ENCODE results near the gene LIX1L.
"Not testable (repeated sequence)": the region's sequence is repeated elsewhere in the genome, so short reads cannot be mapped to it uniquely, and the experiment has no call there.

Gene LIX1L

DNA sequence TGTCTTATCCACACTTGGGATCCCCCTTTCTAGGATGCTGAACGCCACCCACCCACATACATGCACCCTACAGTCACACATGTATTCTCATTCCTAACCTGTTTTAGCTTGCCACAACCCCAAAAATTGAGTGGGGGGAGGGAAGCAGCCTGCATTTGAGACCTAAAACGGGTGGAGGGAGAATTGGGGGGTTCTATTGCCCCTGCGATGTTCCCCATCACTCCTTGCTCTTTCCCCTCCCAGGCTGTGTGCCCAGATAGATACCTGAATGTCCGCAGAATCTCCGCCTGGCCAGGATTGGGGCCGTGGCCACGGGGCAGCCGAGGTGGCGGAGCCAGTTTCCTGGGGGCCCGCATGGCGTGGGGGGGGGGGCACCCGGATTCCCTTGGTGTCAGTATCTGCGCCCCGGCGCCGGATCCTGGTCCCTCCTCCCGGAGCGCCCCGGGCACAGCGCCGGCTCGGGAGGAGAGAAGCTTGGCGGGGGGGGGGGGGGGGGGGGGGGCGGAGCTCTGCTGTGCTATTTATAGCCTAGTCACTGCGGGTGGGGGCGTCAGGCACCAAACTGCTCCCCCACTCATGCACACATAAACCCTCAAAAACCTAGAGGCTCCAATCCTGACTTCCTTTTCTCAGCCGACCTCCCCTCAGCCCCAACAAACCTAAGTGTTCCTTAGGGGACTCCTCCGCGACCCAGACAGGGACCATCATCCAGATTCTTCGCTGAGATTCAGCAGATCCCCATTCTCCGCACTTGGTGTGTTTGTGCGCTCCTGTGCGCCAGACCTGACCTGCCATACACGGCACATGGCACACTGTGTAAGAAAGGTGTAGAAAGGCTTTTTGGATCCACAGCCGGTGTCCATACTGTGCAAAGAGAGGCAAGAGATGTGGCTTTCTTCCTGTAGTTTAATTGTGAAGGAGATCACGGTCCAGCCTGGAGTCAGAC lies 4.6 kb upstream of the LIX1L start:
- DNase-seq = no peak

DNA sequence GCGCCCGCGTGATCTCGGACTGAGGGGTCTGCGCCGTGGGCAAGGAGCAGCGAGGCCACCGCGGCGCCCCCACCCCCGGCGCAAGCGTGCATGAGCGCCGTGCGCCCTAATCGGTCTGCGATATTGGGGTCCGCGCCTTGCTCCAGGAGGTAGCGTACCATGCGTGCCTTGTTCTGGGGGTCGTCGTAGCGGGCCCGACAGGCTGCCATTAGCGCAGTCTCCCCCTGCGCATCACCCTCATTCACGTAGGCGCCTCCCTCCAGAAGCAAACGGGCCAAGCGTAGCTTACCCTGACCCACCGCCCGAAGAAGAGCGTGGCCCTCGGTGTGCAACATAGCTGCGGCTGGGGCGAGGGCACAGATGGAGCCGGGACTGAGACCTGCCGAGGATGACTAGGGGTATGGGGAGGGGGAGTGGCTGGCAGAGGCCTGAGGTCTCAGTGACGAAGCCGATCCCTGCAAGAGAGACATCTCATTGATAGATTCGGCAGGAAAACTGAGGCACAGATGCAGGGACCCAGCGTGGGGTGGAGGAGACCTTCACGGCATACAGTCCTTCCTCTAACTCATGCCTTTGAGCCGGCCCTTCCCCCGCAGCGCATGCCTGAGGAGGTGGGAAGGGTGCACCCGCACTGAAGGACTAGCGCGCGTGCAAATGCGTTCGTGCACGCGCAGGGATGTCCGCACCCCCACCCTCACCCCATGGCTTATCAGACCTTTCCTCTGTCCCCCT lies 3.8 kb upstream of the LIX1L start:
- no peak for DNase-seq

DNA sequence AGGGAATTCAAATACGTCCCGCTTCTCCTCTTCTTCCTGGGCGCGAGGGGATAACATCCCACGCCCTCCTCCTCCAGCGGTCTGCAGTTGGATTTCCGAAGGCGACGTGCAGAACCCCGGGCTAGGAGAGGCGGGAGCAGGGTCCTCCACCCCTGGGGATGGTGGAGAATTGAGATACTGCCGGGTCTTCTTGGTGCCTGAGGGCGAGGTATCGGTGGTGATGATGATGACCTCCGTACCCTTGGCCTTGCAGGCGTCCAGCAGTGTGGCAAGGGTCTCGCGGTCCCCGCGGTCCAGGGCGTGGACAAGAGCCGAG lies 3.2 kb upstream of the LIX1L start:
- DNase-seq = no peak

- no peak for DNase-seq
Observed at GRCh38 chr1:145960468-145961108, 2.8 kb upstream of the LIX1L start.

GRCh38 chr1:145959957-145960467 lies 2.2 kb upstream of the LIX1L start:
- no peak for DNase-seq

- DNase-seq = no peak
Observed at GRCh38 chr1:145959333-145959732, 1.5 kb upstream of the LIX1L start.

GRCh38 chr1:145958734-145959133 lies 917 bp upstream of the LIX1L start:
- no peak for DNase-seq

DNA sequence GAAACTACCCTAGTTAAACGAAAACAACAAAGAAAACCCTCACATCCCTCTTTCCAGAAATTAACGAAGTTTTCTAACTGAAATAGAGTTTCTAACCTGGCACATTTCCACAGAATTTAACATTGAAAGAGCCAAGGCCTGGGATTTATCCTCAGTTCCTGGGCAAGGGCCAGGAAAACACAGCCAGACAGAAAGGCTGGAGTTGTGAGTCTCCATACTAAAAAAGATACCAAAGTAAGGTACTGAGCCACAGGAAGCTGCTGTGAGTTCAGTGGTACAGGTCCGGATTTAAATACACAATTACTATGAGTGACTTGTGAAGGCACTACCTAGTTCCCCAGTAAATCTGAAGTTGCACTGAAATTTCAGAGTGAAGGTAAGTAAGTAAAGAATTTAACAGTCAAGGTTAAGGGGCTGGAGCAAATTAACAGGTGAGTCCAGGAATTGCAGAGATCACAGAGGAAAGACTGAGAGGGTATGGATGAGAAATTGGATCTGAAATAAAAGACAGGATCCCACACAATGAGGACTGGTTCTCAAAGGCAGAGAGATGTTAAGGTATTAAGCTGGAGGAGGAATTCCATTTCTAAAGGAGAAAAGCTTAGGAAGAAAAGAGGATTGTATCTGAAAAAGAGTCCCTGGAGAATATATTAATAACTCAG lies 905 bp downstream of the LIX1L start:
- DNase-seq = no peak

- DNase-seq = no peak
Observed at GRCh38 chr1:145956361-145956760, 1.5 kb downstream of the LIX1L start.

- no peak for DNase-seq
Observed at GRCh38 chr1:145955436-145955835, 2.4 kb downstream of the LIX1L start.

GRCh38 chr1:145953861-145954260 lies 4.0 kb downstream of the LIX1L start:
- no peak for DNase-seq

- DNase-seq = no peak
Observed at GRCh38 chr1:145952903-145953302, 4.9 kb downstream of the LIX1L start.

DNA sequence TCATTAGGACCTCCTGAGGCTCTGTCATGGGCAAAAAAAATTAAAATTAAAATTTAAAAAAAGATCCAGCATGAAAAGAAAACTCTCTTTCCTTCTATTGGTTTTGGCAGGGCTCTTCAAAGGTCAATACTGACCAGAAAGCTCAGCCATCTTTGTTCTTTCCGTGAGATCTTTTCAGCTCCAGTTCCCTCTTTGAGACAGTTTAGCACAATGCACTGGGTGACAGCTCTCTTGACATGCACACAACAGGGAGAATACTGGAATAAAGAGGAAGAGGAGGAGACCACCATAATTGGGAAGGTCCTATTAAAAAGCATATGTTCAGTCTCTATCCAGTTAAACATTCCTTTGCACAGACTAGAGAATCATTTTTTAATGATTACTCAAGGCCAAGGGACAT lies 6.3 kb downstream of the LIX1L start:
- DNase-seq = no peak

DNA sequence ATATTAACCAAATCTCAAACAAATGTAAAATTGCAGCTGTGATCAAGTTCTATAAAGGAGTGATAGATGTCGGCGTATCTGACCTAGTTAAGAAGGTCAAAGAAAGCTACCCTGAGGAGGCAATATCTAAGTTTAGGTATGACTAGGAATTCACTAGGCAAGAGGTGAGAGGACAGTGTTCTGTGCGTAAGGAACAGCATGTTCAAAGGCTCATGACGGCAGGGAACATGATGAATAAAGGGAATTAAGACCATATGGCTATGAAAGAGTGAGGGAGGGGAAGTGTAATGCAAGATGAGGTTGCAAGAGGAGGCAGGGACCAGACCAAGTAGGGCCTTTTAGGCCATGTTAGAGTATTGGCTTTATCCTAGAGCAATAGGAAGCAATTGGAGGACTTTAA lies 8.6 kb downstream of the LIX1L start:
- DNase-seq = no peak

- no peak for DNase-seq
Observed at GRCh38 chr1:145947551-145947950, 10.3 kb downstream of the LIX1L start.

GRCh38 chr1:145946477-145946986 lies 11.3 kb downstream of the LIX1L start:
- DNase-seq = no peak

- no peak for DNase-seq
Observed at GRCh38 chr1:145944532-145944931, 13.3 kb downstream of the LIX1L start.

DNA sequence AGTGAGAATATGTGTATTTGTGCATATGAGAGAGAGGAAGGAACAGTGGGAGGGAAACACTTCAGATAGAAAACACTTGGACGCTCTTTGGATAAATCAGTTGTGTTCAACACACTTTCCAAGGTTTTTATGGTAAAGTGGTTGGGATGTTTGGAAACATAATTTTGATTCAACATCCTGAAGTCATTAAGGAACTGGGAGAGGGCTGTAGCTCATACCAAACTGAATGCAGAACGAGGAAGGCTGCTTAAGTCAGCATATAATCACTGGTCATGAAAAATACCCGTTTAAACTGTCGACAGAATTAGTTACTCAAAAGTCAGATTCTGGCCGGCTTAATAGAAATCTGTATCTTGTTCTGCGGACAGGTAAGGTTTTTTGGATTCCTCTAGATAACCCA lies 14.9 kb downstream of the LIX1L start:
- no peak for DNase-seq

- DNase-seq = no peak
Observed at GRCh38 chr1:145942405-145942804, 15.4 kb downstream of the LIX1L start.

- no peak for DNase-seq
Observed at GRCh38 chr1:145937436-145937835, 20.4 kb downstream of the LIX1L start.

GRCh38 chr1:145936247-145936646 lies 21.6 kb downstream of the LIX1L start:
- DNase-seq = no peak

DNA sequence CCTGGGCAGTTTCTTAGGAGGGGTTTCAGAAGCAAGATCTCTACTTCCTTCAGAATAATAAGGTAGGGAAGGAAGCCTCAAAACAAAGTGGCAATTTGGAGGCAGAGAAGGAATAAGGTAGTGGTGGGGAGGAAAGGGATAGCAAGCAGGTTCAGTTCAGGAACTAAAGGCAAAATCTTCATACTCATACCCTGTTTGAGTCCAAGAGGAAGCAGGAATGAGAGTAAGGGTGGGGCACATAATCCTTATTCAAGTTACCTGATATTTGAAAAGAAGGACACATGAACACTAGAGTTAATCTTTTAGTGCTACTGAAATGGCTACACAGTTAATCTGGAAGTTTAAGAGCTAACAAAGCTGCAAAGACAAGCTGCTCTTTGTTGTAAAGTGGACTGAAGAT lies 22.1 kb downstream of the LIX1L start:
- no peak for DNase-seq

GRCh38 chr1:145932522-145933009 lies 25.3 kb downstream of the LIX1L start:
- DNase-seq = not testable (repeated sequence)
